Osteoblast (primary cell): ENCODE results near the gene TBC1D7. TPM values are rescaled to one million over a fixed set of nuclear protein-coding genes. Genes with fewer than 3 reads are reported as not detected.

Experiments
- DNase-seq: peaks from one replicate; pipeline ENCODE4 v3.0.0; 2011; ENCODE audit warnings: low spot score, mixed read lengths; ENCODE audit not compliant: insufficient read length; ENCODE audit errors: missing footprints
- H2AFZ ChIP-seq: 2 replicates; pipeline ENCODE4 v1.6.0; 2011; ENCODE audit warnings: mild to moderate bottlenecking, low read length
- H3K27ac ChIP-seq: 2 replicates; pipeline ENCODE4 v1.5.1; 2011; ENCODE audit warnings: mild to moderate bottlenecking, low read depth, low read length, moderate library complexity
- H3K27me3 ChIP-seq: 2 replicates; pipeline ENCODE4 v1.6.0; 2012; ENCODE audit warnings: mild to moderate bottlenecking, control low read depth, inconsistent platforms, low read length, moderate library complexity; ENCODE audit not compliant: insufficient read depth
- H3K36me3 ChIP-seq: 2 replicates; pipeline ENCODE4 v1.5.1; 2011; ENCODE audit warnings: mild to moderate bottlenecking, low read length, control low read depth, moderate library complexity; ENCODE audit not compliant: insufficient read depth
- H3K4me1 ChIP-seq: 2 replicates; pipeline ENCODE4 v1.5.1; 2011; ENCODE audit warnings: mild to moderate bottlenecking, low read length, control low read depth, moderate library complexity; ENCODE audit not compliant: insufficient read depth
- H3K4me2 ChIP-seq: 2 replicates; pipeline ENCODE4 v1.6.0; 2011; ENCODE audit warnings: mild to moderate bottlenecking, low read length; ENCODE audit not compliant: insufficient read depth
- H3K4me3 ChIP-seq: fragments of 200-600 bp; sonication (generic); 3 replicates; pipeline ENCODE4 v1.5.1; 2012; ENCODE audit warnings: mild to moderate bottlenecking, low read length, inconsistent platforms; ENCODE audit not compliant: insufficient read depth
- H3K79me2 ChIP-seq: 2 replicates; pipeline ENCODE4 v1.6.0; 2012; ENCODE audit warnings: mild to moderate bottlenecking, low read length, control low read depth, inconsistent platforms; ENCODE audit not compliant: insufficient read depth
- H3K9me3 ChIP-seq: 2 replicates; pipeline ENCODE4 v1.5.1; 2011; ENCODE audit warnings: low read depth, low read length, control low read depth
- H4K20me1 ChIP-seq: 2 replicates; pipeline ENCODE4 v1.6.0; 2012; ENCODE audit warnings: mild to moderate bottlenecking, low read length, control low read depth; ENCODE audit not compliant: insufficient read depth
- total RNA-seq: library from RNA; depleted of rRNA; stranded (reverse); fragments of >200 nt; gene quantifications from 2 replicates; pipeline ENCODE4 v1.2.3, GENCODE V29; 2012
- TF ChIP-seq, protein P1 (sequence below): IDR thresholded peaks from 2 replicates; pipeline ENCODE4 v1.5.1; 2011; ENCODE audit warnings: mild to moderate bottlenecking, low read depth, low read length, moderate library complexity; ENCODE audit errors: extremely low read depth

TBC1D7 gene
- total RNA-seq, 1 donor = 18.8 TPM

DNA sequence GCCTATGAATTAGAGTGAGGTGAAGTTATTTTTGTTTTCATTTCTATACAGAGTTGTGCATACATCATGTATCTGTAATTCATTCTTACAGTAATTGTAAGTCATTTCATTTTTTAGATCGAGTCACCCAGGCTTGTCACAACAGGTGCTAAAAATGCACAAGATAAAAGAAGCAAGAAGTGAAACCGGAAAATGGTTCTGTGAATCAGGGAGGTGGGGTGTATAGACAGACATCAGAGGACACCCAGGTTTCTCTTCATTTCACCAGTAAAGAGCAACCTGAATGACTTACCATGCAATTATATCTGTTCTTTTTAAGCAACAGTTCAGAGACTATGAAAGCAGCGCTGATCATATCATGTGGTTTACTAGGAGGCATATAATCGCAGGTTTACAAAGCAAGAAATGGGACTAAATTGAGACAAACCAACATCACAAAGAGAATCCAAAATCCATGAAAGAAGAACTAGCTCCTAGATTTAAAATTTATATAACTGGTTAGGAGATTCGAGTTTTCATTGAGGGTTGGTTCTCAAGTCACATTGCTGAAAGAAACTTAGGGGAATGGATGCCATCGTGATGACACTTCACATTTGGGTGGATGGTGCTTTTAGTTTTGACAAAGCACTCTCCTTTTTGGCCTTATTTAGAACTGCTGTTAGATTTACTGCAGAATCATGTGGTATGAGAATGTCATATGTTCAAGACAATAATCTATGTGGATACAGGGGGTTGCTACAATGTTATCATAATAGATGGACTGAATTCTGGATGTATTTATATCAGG lies 27.9 kb upstream of the TBC1D7 start:
- Histone ChIP-seq H3K9me3 (no peaks in the 10 kb centered on the region), H3K4me2 (peak overlapping the region; percentile 31), H3K79me2 (no peaks in the 10 kb centered on the region), H3K4me3 (no peak overlapping the region), H3K27ac (peak overlapping the region; percentile 44), H3K27me3 (no peaks in the 10 kb centered on the region), H4K20me1 (no peaks in the 10 kb centered on the region), H3K4me1 (peaks cover 23% of the 10 kb centered on the region), H2AFZ (no peak overlapping the region), H3K36me3 (no peaks in the 10 kb centered on the region)
- TF ChIP-seq, protein P1, sequence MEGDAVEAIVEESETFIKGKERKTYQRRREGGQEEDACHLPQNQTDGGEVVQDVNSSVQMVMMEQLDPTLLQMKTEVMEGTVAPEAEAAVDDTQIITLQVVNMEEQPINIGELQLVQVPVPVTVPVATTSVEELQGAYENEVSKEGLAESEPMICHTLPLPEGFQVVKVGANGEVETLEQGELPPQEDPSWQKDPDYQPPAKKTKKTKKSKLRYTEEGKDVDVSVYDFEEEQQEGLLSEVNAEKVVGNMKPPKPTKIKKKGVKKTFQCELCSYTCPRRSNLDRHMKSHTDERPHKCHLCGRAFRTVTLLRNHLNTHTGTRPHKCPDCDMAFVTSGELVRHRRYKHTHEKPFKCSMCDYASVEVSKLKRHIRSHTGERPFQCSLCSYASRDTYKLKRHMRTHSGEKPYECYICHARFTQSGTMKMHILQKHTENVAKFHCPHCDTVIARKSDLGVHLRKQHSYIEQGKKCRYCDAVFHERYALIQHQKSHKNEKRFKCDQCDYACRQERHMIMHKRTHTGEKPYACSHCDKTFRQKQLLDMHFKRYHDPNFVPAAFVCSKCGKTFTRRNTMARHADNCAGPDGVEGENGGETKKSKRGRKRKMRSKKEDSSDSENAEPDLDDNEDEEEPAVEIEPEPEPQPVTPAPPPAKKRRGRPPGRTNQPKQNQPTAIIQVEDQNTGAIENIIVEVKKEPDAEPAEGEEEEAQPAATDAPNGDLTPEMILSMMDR = no peak
- DNase-seq = no peak

DNA sequence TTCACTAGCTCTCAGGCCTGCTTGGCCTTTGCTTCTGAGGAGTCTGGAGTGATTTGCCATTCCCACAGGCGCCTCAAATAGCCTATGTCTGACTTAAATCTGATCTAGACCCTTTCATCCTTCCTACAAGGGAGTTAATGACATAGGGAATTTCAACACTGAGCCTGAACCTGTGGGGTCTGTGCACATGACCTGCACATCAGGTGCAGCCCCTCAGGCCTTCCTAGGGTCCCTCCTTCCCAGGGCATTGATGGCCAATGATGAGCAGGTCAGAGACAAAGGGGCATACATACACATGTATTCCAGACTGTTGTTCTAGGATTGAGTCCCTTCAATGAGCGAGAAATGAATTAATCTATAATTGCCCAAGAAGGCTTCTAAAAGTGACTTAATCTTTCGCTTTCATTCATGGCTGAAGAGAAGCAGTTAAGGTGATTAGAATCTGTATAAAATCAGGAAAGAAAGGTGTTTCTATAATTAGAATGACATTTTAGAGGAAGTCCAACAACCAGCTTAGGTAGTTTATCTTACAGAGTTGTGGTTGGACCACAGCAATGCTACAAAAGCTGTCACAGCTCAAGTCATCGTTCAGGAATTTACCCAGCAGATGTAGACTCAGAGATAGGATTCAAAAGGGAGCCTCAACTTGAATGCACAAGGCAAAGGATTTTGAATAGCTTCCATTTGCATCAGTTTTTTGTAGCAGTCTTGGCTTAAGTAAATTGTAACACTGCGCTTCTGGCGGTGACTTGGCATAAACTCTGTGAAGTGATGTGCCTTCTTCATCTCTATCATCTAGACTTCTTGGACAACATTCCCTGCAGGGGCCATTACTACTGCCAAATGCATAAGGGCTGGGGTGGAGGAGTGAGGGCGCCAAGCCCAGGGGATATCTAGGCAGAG lies 27.0 kb upstream of the TBC1D7 start:
- no peak overlapping the region for H2AFZ ChIP-seq
- H3K27ac ChIP-seq = peak overlapping the region; percentile 75
- H3K79me2 ChIP-seq = no peaks in the 10 kb centered on the region
- peaks cover 23% of the 10 kb centered on the region for H3K4me1 ChIP-seq
- H3K36me3 ChIP-seq = no peaks in the 10 kb centered on the region
- H4K20me1 ChIP-seq = no peaks in the 10 kb centered on the region
- H3K4me2 ChIP-seq = peak overlapping the region; percentile 31
- H3K9me3 ChIP-seq = no peaks in the 10 kb centered on the region
- no peak for DNase-seq
- H3K27me3 ChIP-seq = no peaks in the 10 kb centered on the region
- TF ChIP-seq, protein P1 = no peak
- no peak overlapping the region for H3K4me3 ChIP-seq

DNA sequence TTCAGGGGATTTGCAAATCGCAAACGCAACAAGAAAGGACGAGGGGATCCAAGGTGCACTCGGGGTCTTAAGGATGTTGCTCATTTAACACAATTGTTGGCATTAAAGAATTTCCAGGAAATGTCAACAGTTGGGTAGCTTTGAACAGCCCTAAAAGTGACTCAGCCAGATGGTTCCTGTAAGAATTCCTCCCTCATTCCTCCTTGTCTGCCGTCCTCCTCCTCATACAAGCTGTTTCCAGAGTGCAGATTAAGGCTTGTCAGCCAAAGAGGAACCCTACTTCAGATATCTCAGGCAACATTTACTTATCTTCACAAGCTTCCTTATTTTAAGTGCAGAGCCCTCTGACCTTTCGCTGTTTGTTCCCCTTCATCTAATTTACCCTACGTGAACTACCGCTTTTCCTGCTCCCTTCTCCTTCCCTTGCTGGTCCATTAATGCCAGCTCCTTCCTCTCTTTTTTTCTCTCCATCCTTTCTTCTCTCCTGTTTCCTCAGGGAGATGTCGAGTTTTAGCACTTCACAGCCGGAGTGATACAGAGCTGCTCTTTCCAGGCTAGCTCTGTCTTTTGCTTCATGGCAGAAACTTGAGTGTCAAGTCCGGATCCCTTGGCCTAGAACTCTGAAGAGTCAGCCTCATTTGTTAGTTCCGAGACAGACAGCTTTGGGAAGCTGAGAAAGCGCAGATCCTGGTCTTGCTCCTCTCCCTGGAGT lies 26.1 kb upstream of the TBC1D7 start:
- TF ChIP-seq, protein P1 = no peak
- H3K4me2 ChIP-seq = no peak overlapping the region
- peak overlapping the region; percentile 75 for H3K27ac ChIP-seq
- H3K4me3 ChIP-seq = no peak overlapping the region
- no peaks in the 10 kb centered on the region for H3K36me3 ChIP-seq
- H3K27me3 ChIP-seq = no peaks in the 10 kb centered on the region
- H3K9me3 ChIP-seq = no peaks in the 10 kb centered on the region
- no peaks in the 10 kb centered on the region for H3K79me2 ChIP-seq
- H4K20me1 ChIP-seq = no peaks in the 10 kb centered on the region
- no peak for DNase-seq
- H2AFZ ChIP-seq = no peak overlapping the region
- H3K4me1 ChIP-seq = peaks cover 23% of the 10 kb centered on the region
